22Rv1 (cell line): Measurements from ENCODE around the gene IL6ST.
"Not testable (repeated sequence)": the region's sequence is repeated elsewhere in the genome, so short reads cannot be mapped to it uniquely, and the experiment has no call there.

ENCODE experiments used
- H3K27ac ChIP-seq: fragments of 450-650 bp; 2 replicates; pipeline ENCODE4 v1.5.1; 2017
- CTCF ChIP-seq: fragments of 450-650 bp; IDR thresholded peaks from 2 replicates; pipeline ENCODE4 v1.5.1; 2017; ENCODE audit warnings: mild to moderate bottlenecking
- ZFX ChIP-seq: fragments of 450-650 bp; IDR thresholded peaks from 2 replicates; pipeline ENCODE4 v1.6.1; 2017; ENCODE audit warnings: antibody characterized with exemption, borderline replicate concordance

IL6ST gene

GRCh38 chr5:55991768-55992486 lies 2.8 kb downstream of the IL6ST start:
- H3K27ac ChIP-seq = no peak overlapping the region
- no peak for TF ChIP-seq CTCF
- TF ChIP-seq ZFX = no peak

DNA sequence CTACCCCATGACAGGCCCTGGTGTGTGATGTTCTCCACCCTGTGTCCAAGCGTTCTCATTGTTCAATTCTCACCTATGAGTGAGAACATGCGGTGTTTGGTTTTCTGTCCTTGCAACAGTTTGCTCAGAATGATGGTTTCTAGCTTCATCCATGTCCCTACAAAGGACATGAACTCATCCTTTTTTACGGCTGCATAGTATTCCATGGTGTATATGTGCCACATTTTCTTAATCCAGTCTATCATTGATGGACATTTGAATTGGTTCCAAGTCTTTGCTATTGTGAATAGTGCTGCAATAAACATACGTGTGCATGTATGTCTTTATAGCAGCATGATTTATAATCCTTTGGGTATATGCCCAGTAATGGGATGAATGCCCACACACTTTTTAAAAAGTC lies 3.9 kb downstream of the IL6ST start:
- H3K27ac ChIP-seq = not testable (repeated sequence)

GRCh38 chr5:55989860-55990259 lies 4.9 kb downstream of the IL6ST start:
- TF ChIP-seq CTCF (no peak), ZFX (no peak)
- H3K27ac ChIP-seq = no peak overlapping the region

DNA sequence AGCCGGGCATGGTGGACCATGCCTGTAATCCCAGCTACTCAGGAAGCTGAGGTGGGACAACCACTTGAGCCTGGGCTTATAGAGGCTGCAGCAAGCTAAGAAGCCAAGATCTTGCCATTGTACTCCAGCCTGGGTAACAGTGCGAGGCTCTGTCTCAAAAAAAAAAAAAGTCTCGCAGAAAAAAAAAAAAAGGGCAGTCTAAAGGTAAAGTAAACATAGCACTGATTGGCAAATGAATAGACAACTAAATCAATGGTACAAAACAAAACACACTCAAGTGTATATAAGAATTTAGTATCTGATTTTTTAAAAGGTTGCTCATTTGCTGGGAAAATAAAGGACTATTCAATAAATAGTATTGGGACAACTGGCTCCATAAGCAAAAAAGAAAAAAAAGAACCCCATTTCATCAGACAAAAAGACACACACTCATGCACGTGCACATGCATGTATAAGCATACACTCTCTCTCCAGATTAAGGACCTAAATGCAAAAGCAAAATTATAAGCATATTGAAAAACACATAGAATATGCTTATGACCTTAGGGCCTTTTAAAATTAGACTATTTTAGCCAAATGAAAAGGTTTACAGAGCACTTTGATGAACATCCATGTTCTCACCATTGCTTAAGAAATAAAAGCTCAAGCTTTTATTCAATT lies 5.7 kb downstream of the IL6ST start:
- TF ChIP-seq CTCF (no peak), ZFX (no peak)
- no peak overlapping the region for H3K27ac ChIP-seq

- not testable (repeated sequence) for H3K27ac ChIP-seq
Observed at GRCh38 chr5:55988428-55988827, 6.3 kb downstream of the IL6ST start.

GRCh38 chr5:55986931-55987330 lies 7.8 kb downstream of the IL6ST start:
- TF ChIP-seq CTCF (no peak), ZFX (no peak)
- H3K27ac ChIP-seq = no peak overlapping the region

- H3K27ac ChIP-seq = no peak overlapping the region
- TF ChIP-seq ZFX = no peak
- TF ChIP-seq CTCF = no peak
Observed at GRCh38 chr5:55985181-55985580, 9.6 kb downstream of the IL6ST start.

GRCh38 chr5:55983986-55984385 lies 10.8 kb downstream of the IL6ST start:
- TF ChIP-seq ZFX (no peak), CTCF (no peak)
- no peak overlapping the region for H3K27ac ChIP-seq
